Measurements from ENCODE around the gene EVI5.

EVI5 gene

DNA sequence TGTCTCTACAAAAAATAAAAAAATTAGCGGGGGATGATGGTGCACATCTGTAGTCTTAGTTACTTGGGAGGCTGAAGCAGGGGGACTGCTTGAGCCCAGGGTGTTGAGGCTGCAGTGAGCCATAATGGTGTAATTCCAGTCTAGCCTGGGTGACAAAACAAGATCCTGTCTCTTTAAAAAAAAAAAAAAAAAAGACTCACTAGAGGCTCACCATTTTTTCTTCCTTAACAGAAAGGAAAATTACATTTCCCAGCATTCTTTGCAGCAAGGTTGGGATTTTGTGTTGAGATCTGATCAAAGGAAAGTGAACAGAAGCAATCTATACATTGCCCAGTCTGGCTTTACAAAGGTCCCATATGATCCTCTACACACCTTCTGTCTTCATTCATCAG is 319.7 kb downstream of the EVI5 start:
- no peak for DNase-seq (ENCODE audit: low read depth in 1 of 2, low spot score in 1 of 2)

DNA sequence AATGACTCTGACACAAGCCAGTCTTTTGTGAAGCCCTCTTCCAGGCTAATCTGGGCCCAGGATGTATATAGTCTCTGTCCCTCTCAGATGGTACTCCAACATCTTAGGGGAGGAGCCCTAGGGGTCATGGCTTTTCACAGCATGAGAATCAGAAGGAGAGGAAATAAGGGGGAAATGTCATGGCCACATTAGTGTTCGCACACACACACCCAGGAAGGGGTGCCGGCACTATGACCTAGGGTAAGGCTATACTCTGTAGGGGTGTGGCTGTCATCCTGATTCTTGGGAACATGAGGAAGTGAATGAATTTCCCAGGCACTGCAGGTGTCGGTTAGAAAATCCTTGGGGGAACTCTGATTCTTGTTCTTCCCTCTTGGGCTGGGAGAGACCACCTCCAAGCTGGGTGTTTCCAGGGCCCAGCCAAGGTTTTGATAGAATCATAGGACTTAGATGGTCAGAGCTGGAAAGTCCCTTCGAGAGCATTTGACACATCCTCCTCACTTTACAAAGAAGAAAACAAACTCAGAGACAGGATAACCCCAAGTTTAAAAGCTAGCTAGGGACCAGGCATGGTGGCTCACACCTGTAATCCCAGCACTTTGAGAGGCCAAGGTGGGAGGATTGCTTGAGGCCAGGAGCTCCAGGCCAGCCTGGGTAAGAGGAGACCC is 320.2 kb downstream of the EVI5 start:
- no peak for DNase-seq (ENCODE audit: low read depth in 1 of 2, low spot score in 1 of 2)

DNA sequence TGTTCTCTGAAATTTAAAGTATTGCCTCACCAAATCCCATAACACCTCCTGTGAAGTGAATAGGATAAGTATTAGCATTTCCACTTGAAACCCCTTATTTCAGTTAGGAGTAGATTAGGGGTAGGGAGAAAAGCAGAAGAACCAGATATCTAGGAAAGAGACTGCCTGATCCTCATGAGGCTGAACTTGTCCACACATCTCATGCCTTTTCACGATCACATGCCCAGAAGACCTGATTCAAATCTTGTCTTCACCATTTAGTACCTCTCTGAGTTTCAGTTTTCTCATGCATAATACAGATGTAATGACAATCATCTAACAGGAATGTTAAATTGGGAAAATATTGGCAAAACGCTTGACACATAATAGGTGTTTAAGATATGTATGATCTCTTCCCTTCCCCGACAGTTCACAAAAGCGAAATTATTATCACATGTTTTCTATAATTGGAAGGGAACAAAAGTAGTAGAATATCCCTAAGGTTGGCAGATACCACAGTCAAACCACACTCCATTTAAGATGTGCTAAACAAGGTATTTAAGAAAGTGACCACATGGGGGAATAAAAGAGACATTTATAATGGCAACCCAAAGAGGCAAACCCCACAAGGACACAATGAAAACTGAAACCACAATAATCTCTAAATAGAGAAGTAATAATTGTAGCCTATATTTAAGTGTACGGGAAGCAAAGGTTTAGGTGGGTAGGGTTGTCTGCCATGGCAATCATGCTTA is 323.4 kb downstream of the EVI5 start:
- DNase-seq (ENCODE audit: low read depth in 1 of 2, low spot score in 1 of 2), result no peak

DNA sequence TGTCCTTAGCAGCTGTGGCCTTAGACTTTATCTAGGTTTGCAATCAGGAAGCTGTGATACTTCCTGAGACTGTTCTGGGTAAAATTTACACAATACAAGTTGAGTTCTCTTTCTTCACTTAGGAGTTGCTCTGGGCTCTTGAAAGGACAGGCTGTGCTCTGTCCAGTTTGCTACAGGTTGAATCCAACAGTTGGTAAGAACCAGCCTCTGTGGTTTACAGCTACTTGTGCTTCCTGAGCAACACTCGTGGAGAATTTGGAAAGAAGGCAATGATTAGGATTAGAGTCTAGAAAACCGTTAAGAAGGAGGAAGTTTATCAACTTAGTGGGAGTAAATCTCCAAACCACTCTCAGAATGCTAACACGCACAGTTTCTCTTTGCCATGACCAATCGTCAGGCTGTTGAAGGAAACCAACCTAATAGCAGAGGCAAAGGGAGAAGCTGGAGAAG is 325.0 kb downstream of the EVI5 start:
- no peak for DNase-seq (ENCODE audit: low read depth in 1 of 2, low spot score in 1 of 2)

Data from activated T-helper 1 cell treated with anti-CD3 and anti-CD28 coated beads, Interleukin-2, amount 50 U/mL, for 16 hours (primary cell).